ENCODE measurements around the gene NFIA.
A peak's percentile ranks its signal among the peaks of the same experiment; 100 is the strongest.

Gene NFIA

GRCh38 chr1:61436016-61436415, 353.7 kb downstream of the NFIA start:
- Histone ChIP-seq H3K4me1 (no peaks in the 10 kb centered on the region), H3K4me2 (ENCODE audit: low read length) (no peak overlapping the region), H3K79me2 (no peaks in the 10 kb centered on the region), H3K36me3 (ENCODE audit: control insufficient read depth, insufficient read depth, low read length) (no peaks in the 10 kb centered on the region), H3K9ac (no peak overlapping the region), H3K4me3 (ENCODE audit: low read depth, low read length) (no peak overlapping the region), H2AFZ (no peak overlapping the region), H3K27me3 (ENCODE audit: control insufficient read depth, insufficient read depth, low read length) (no peaks in the 10 kb centered on the region), H3K9me3 (ENCODE audit: control insufficient read depth, low read length) (no peaks in the 10 kb centered on the region), H3K27ac (no peak overlapping the region)
- TF ChIP-seq, protein P1, sequence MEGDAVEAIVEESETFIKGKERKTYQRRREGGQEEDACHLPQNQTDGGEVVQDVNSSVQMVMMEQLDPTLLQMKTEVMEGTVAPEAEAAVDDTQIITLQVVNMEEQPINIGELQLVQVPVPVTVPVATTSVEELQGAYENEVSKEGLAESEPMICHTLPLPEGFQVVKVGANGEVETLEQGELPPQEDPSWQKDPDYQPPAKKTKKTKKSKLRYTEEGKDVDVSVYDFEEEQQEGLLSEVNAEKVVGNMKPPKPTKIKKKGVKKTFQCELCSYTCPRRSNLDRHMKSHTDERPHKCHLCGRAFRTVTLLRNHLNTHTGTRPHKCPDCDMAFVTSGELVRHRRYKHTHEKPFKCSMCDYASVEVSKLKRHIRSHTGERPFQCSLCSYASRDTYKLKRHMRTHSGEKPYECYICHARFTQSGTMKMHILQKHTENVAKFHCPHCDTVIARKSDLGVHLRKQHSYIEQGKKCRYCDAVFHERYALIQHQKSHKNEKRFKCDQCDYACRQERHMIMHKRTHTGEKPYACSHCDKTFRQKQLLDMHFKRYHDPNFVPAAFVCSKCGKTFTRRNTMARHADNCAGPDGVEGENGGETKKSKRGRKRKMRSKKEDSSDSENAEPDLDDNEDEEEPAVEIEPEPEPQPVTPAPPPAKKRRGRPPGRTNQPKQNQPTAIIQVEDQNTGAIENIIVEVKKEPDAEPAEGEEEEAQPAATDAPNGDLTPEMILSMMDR (IDR thresholded peaks at IDR 0.05): no peak

DNA sequence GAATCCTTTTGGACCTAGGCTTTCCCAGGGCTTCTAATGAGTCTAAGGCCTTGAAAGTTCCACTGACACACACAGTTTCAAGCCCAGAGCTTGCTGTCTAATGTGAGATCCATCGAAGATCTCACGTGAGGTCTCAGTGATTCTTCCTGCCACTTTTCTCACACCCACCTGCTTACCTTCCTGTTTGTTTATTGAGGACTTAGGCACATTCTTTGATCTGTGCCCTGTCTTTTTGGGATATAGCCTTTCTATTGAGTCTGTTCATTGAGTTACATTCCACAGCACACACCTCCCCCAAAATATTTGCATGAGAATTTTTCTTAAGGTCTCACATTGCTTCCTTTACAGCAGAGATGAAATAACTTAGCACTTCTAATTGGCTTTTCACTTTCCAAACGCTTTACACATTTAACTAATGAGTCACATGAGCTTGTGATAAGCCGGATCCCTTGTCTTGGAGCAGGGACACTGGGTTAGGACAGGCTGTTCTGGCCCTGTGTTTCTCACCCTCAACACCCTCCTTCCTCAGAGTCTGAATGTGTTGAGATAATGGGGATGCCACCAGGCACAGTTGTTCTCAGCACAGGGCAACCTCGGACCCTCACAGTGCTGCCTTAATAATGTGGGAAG, 354.2 kb downstream of the NFIA start:
- TF ChIP-seq, protein P1 (IDR thresholded peaks at IDR 0.05): no peak
- H3K27ac ChIP-seq: no peak overlapping the region
- H3K36me3 ChIP-seq (ENCODE audit: control insufficient read depth, insufficient read depth, low read length): no peaks in the 10 kb centered on the region
- H3K27me3 ChIP-seq (ENCODE audit: control insufficient read depth, insufficient read depth, low read length): no peaks in the 10 kb centered on the region
- no peaks in the 10 kb centered on the region for H3K79me2 ChIP-seq
- H3K9me3 ChIP-seq (ENCODE audit: control insufficient read depth, low read length): no peaks in the 10 kb centered on the region
- H3K4me3 ChIP-seq (ENCODE audit: low read depth, low read length): no peak overlapping the region
- H3K4me1 ChIP-seq: no peaks in the 10 kb centered on the region
- H3K9ac ChIP-seq: no peak overlapping the region
- H2AFZ ChIP-seq: no peak overlapping the region
- no peak overlapping the region for H3K4me2 ChIP-seq (ENCODE audit: low read length)

DNA sequence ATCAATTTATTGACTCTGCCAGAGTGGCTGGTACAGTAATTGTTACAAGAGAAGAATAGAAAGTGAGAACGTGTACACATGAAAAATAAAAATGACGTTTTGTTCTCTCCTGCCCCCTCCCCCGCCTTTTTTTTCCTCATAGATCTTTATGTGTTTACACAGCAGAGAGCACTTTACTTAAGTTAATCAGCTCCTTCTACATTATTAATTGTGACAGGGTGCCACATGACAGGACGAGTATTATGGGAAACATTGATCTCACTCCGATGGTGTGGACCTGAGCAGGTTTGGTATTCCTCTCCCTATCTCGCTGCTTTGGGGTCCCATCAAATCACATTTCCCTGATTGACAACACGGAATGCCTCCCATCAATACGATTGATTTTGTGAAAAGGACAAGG, 356.9 kb downstream of the NFIA start:
- Histone ChIP-seq H3K4me1 (no peaks in the 10 kb centered on the region), H2AFZ (no peak overlapping the region)
- TF ChIP-seq, protein P1 (IDR thresholded peaks at IDR 0.05): no peak

DNA sequence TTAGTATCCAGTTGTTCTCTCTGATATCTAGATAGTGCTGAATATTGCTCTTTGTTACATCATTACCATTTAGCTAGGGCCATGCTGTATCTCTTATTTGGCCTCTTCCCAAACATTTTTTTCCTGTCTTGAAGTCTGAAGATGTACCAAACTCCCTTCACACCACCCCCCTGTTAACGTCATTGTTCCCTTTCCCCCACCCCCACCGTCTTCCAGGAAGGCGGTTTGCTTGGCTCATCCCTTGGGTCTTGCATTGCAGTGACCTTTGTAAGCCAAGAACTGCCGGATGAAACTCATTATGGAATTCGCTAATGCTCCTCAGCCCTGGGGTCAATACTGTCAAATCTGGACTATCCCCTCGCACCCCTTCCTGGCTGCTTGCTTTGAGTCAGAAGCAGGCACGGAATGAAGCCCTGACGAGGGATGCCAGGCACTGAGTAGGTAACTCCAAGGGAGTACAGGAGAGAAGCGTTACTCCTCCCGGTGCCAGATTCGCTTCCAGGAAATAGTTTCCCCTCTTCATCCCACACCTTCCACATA, 359.4 kb downstream of the NFIA start:
- Histone ChIP-seq H3K4me2 (ENCODE audit: low read length) (no peak overlapping the region), H3K36me3 (ENCODE audit: control insufficient read depth, insufficient read depth, low read length) (no peaks in the 10 kb centered on the region), H2AFZ (no peak overlapping the region), H3K27ac (peak overlapping the region; percentile 72), H3K4me3 (ENCODE audit: low read depth, low read length) (no peak overlapping the region), H3K4me1 (peaks cover 11% of the 10 kb centered on the region), H3K27me3 (ENCODE audit: control insufficient read depth, insufficient read depth, low read length) (no peaks in the 10 kb centered on the region), H3K9me3 (ENCODE audit: control insufficient read depth, low read length) (no peaks in the 10 kb centered on the region), H3K79me2 (no peaks in the 10 kb centered on the region), H3K9ac (no peak overlapping the region)
- TF ChIP-seq, protein P1 (IDR thresholded peaks at IDR 0.05): no peak

More for the DNA sequence above, 356.9 kb downstream of the NFIA start:
- Histone ChIP-seq H3K27ac (no peak overlapping the region), H3K9me3 (ENCODE audit: control insufficient read depth, low read length) (no peaks in the 10 kb centered on the region), H3K36me3 (ENCODE audit: control insufficient read depth, insufficient read depth, low read length) (no peaks in the 10 kb centered on the region), H3K79me2 (no peaks in the 10 kb centered on the region), H3K27me3 (ENCODE audit: control insufficient read depth, insufficient read depth, low read length) (no peaks in the 10 kb centered on the region), H3K4me2 (ENCODE audit: low read length) (no peak overlapping the region), H3K4me3 (ENCODE audit: low read depth, low read length) (no peak overlapping the region), H3K9ac (no peak overlapping the region)

DNA sequence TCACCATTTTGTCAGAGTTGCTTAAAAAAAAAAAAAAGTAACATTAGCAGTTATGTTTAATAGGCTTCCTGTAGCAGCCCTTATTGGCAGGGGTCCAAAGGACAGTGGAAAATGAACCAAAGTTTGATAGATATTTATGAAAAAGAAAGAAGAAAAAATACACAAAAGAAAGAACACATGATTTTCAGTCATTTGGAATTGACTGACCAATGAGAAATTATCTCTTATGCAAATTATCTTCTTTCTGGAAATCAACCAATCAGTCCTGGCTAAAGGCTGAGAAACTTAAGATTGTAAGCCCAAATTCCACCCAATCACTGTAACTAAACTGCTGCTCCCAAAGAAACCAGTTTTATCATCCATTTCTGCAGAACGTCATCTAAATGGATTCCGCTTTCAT, 360.2 kb downstream of the NFIA start:
- H3K27ac ChIP-seq: peak overlapping the region; percentile 72

More for the DNA sequence above, 360.2 kb downstream of the NFIA start:
- Histone ChIP-seq H3K4me2 (ENCODE audit: low read length) (no peak overlapping the region), H3K79me2 (no peaks in the 10 kb centered on the region), H3K4me1 (peaks cover 11% of the 10 kb centered on the region), H3K36me3 (ENCODE audit: control insufficient read depth, insufficient read depth, low read length) (no peaks in the 10 kb centered on the region), H3K9me3 (ENCODE audit: control insufficient read depth, low read length) (no peaks in the 10 kb centered on the region), H3K27me3 (ENCODE audit: control insufficient read depth, insufficient read depth, low read length) (no peaks in the 10 kb centered on the region), H2AFZ (no peak overlapping the region), H3K4me3 (ENCODE audit: low read depth, low read length) (no peak overlapping the region), H3K9ac (no peak overlapping the region)
- TF ChIP-seq, protein P1 (IDR thresholded peaks at IDR 0.05): no peak

All from parathyroid adenoma (tissue), 2 donors.